Endothelial cell of umbilical vein (primary cell): ENCODE measurements around the gene ITPKA. TPM values are rescaled to one million over a fixed set of nuclear protein-coding genes. Genes with fewer than 3 reads are reported as not detected.

Experiments used
- BruUV-seq: library from RNA; stranded (reverse); fragments of 400-500 nt; replicated peaks from 2 replicates; lab custom pipeline; 2021; lab: Mats Ljungman, UMichigan
- CTCF ChIA-PET: fragments of 300-600, 350-600 bp; sonication (Branson Sonifier 250); formaldehyde crosslinking; loops from one replicate; lab custom pipeline; 2021; ENCODE audit warnings: antibody characterized with exemption, inconsistent platforms; lab: Charles Lee
- POLR2A ChIA-PET: fragments of 300-600, 350-600 bp; sonication (Branson Sonifier 250); formaldehyde crosslinking; loops from one replicate; lab custom pipeline; 2021; ENCODE audit warnings: antibody characterized with exemption, inconsistent platforms; lab: Charles Lee
- DNase-seq: peaks from one replicate; pipeline ENCODE4 v3.0.0-alpha.2; 2011; ENCODE audit warnings: low read depth, low spot score
- FAIRE-seq: peaks from 2 replicates; lab custom pipeline; 2011; peaks lifted over from hg19 to GRCh38; lab: Jason Lieb, UNC
- H2AFZ ChIP-seq: 2 replicates; pipeline ENCODE4 v1.6.0; 2012; ENCODE audit warnings: low read depth, low read length, control low read depth, inconsistent platforms
- H3K27ac ChIP-seq: 2 replicates; pipeline ENCODE4 v1.5.1; 2011; ENCODE audit warnings: low read depth, mild to moderate bottlenecking, control low read depth, low read length, moderate library complexity; ENCODE audit not compliant: insufficient read depth
- H3K27me3 ChIP-seq, 2 experiments: 2 replicates each; pipeline versions ENCODE4 v1.6.0 to v1.6.1; 2011; ENCODE audit warnings: low read length in 2 of 2, mixed read lengths in 1 of 2; ENCODE audit not compliant: control insufficient read depth in 2 of 2, insufficient read depth in 2 of 2
- H3K36me3 ChIP-seq, 2 experiments: 2 replicates in 1 of 2; 3 replicates in 1 of 2; pipeline ENCODE4 v1.5.1; 2011; ENCODE audit warnings: low read length in 2 of 2, mild to moderate bottlenecking in 1 of 2, moderate library complexity in 1 of 2; ENCODE audit not compliant: control insufficient read depth in 2 of 2, insufficient read depth in 2 of 2; ENCODE audit errors: extremely low read depth in 1 of 2
- H3K4me1 ChIP-seq: 3 replicates; pipeline ENCODE4 v1.5.1; 2011; ENCODE audit warnings: mild to moderate bottlenecking, low read length; ENCODE audit not compliant: control insufficient read depth, insufficient read depth; ENCODE audit errors: extremely low read depth
- H3K4me2 ChIP-seq: 2 replicates; pipeline ENCODE4 v1.6.1; 2011; ENCODE audit warnings: low read length, control low read depth, mixed read lengths; ENCODE audit not compliant: insufficient read depth
- H3K4me3 ChIP-seq, 3 experiments: fragments of 200-600 bp in 1 of 3; sonication (generic), shearing (Covaris generic) in 1 of 3; replicated peaks in 1 of 3; 2 replicates each; pipeline ENCODE4 v1.5.1; 2011 to 2016; ENCODE audit warnings: control low read depth in 3 of 3, low read length in 3 of 3, mild to moderate bottlenecking in 2 of 3, inconsistent platforms in 1 of 3, low read depth in 1 of 3, moderate library complexity in 1 of 3; ENCODE audit not compliant: insufficient read depth in 1 of 3
- H3K79me2 ChIP-seq: 2 replicates; pipeline ENCODE4 v1.6.0; 2012; ENCODE audit warnings: low read length, inconsistent platforms; ENCODE audit not compliant: control insufficient read depth, insufficient read depth
- H3K9ac ChIP-seq: replicated peaks from 2 replicates; pipeline ENCODE3; 2011; ENCODE audit warnings: low read length, control low read depth; ENCODE audit not compliant: insufficient read depth; ENCODE audit errors: extremely low read depth
- H3K9me1 ChIP-seq: replicated peaks from 3 replicates; pipeline ENCODE4 v1.6.0; 2011; ENCODE audit warnings: mild to moderate bottlenecking, low read length; ENCODE audit not compliant: control insufficient read depth, insufficient read depth; ENCODE audit errors: extremely low read depth
- H3K9me3 ChIP-seq: replicated peaks from 2 replicates; pipeline ENCODE4 v1.5.1; 2012; ENCODE audit warnings: low read length, inconsistent platforms; ENCODE audit not compliant: control insufficient read depth, insufficient read depth
- H4K20me1 ChIP-seq: replicated peaks from 2 replicates; pipeline ENCODE3; 2011; ENCODE audit warnings: mild to moderate bottlenecking, low read length; ENCODE audit not compliant: control insufficient read depth, insufficient read depth; ENCODE audit errors: extremely low read depth
- EZH2 ChIP-seq: IDR thresholded peaks from 2 replicates; pipeline ENCODE4 v1.6.1; 2012; ENCODE audit warnings: borderline replicate concordance, low read depth, mild to moderate bottlenecking, moderate library complexity, low read length, inconsistent platforms; ENCODE audit not compliant: severe bottlenecking
- FOS ChIP-seq: IDR thresholded peaks from 2 replicates; pipeline ENCODE4 v1.6.1; 2011; ENCODE audit warnings: mild to moderate bottlenecking, low read length, moderate library complexity, borderline replicate concordance; ENCODE audit not compliant: insufficient read depth
- GATA2 ChIP-seq: IDR thresholded peaks from 2 replicates; pipeline ENCODE4 v1.7.0; 2011; ENCODE audit warnings: low read depth, mild to moderate bottlenecking, moderate library complexity, mixed read lengths, low read length; ENCODE audit not compliant: insufficient read length, insufficient read depth
- JUN ChIP-seq: IDR thresholded peaks from 2 replicates; pipeline ENCODE4 v1.6.1; 2011; ENCODE audit warnings: borderline replicate concordance, low read depth; ENCODE audit not compliant: insufficient read length, insufficient read depth
- MAX ChIP-seq: IDR thresholded peaks from 2 replicates; pipeline ENCODE4 v1.6.1; 2011; ENCODE audit not compliant: insufficient read depth, insufficient read length
- MYC ChIP-seq: IDR thresholded peaks from one replicate; pipeline ENCODE4 v1.6.1; 2011; ENCODE audit warnings: mild to moderate bottlenecking, low read depth, low read length
- POLR2A ChIP-seq: IDR thresholded peaks from 2 replicates; pipeline ENCODE4 v1.6.1; 2012; ENCODE audit warnings: low read depth, mild to moderate bottlenecking, control low read depth, low read length
- POLR2AphosphoS5 ChIP-seq: IDR thresholded peaks from 2 replicates; pipeline ENCODE4 v1.6.1; 2012; ENCODE audit warnings: low read depth, mild to moderate bottlenecking, control low read depth, low read length, moderate library complexity; ENCODE audit not compliant: insufficient read depth
- dilution Hi-C: fragments of 300-500 bp; cut with MboI; formaldehyde crosslinking; loops from one replicate; pipeline ENCODE4 v1.15.0; 2019; ENCODE audit warnings: low sequenced_read_pairs; ENCODE audit not compliant: extremely low pct_ligation_motif_present
- intact Hi-C: fragments of 100-400 bp; cut with micrococcal nuclease; formaldehyde crosslinking; loops from one replicate; pipeline ENCODE4 v1.10.0; 2022
- polyA plus RNA-seq, 4 experiments: library from polyadenylated mRNA; depleted of rRNA in 3 of 4; stranded (reverse) in 3 of 4; unstranded in 1 of 4; fragments of >200 nt; gene quantifications; 2 replicates each; pipeline versions ENCODE4 v1.2.1 to v1.2.3, GENCODE V29; 2011 to 2012; ENCODE audit warnings: missing spikeins in 1 of 4
- total RNA-seq: library from RNA; stranded (reverse); gene quantifications from 2 replicates; pipeline ENCODE4 v1.2.3, GENCODE V29; 2021
- TF ChIP-seq, protein P1 (sequence below), 2 donors: IDR thresholded peaks; 1 replicate in 1 of 2; 2 replicates in 1 of 2; pipeline ENCODE4 v1.5.1; 2011; ENCODE audit warnings: low read length in 2 of 2, mild to moderate bottlenecking in 2 of 2, moderate library complexity in 2 of 2, control low read depth in 1 of 2, inconsistent platforms in 1 of 2, low read depth in 1 of 2; ENCODE audit not compliant: insufficient read depth in 1 of 2; ENCODE audit errors: extremely low read depth in 1 of 2

Gene ITPKA
- total and polyA plus RNA-seq, 2 donors (not counting 3 experiments of a cell fraction or from before 2014, with no cell fraction given) = 0.14 to 0.66 TPM

GRCh38 chr15:41536866-41537265, 43.2 kb downstream of the ITPKA start:
- H3K4me3 ChIP-seq = no peak overlapping the region
- H3K9me3 ChIP-seq = no peaks in the 10 kb centered on the region
- intact Hi-C loops (no loop called here), dilution Hi-C loops (no loop called here)
- H2AFZ ChIP-seq = no peak overlapping the region
- no peaks in the 10 kb centered on the region for H3K9me1 ChIP-seq
- H3K4me2 ChIP-seq = no peak overlapping the region
- DNase-seq (no peak), FAIRE-seq (no peak)
- H3K79me2 ChIP-seq = no peaks in the 10 kb centered on the region
- H3K36me3 ChIP-seq = peaks cover 3 to 11% of the 10 kb centered on the region in 2 experiments
- no peaks in the 10 kb centered on the region for H4K20me1 ChIP-seq
- H3K27me3 ChIP-seq = no peaks in the 10 kb centered on the region
- ChIA-PET POLR2A (no interaction called here), CTCF (interaction anchor here (2.7 kb wide), 1 partner anchor 71 kb away, joined by 9 read pairs; no protein-coding TSS in a partner anchor)
- TF ChIP-seq MAX = no peak
- TF ChIP-seq, protein P1, sequence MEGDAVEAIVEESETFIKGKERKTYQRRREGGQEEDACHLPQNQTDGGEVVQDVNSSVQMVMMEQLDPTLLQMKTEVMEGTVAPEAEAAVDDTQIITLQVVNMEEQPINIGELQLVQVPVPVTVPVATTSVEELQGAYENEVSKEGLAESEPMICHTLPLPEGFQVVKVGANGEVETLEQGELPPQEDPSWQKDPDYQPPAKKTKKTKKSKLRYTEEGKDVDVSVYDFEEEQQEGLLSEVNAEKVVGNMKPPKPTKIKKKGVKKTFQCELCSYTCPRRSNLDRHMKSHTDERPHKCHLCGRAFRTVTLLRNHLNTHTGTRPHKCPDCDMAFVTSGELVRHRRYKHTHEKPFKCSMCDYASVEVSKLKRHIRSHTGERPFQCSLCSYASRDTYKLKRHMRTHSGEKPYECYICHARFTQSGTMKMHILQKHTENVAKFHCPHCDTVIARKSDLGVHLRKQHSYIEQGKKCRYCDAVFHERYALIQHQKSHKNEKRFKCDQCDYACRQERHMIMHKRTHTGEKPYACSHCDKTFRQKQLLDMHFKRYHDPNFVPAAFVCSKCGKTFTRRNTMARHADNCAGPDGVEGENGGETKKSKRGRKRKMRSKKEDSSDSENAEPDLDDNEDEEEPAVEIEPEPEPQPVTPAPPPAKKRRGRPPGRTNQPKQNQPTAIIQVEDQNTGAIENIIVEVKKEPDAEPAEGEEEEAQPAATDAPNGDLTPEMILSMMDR (IDR thresholded peaks at IDR 0.05; ENCODE audit: extremely low read depth in 1 of 2, insufficient read depth in 1 of 2, low read depth in 1 of 2, low read length in 2 of 2) = no peak
- TF ChIP-seq JUN = no peak
- TF ChIP-seq GATA2 = no peak
- no peak for TF ChIP-seq POLR2AphosphoS5
- TF ChIP-seq EZH2 = no peak
- no peak for TF ChIP-seq POLR2A
- TF ChIP-seq FOS = no peak
- no peak for TF ChIP-seq MYC
- no peak overlapping the region for H3K27ac ChIP-seq
- no peaks in the 10 kb centered on the region for H3K4me1 ChIP-seq
- no TSS peak for BruUV-seq
- H3K9ac ChIP-seq = no peak overlapping the region
